GM12801 (cell line): ENCODE results near the gene FERMT1.

Experiments used
- CTCF ChIP-seq: IDR thresholded peaks from one replicate; pipeline ENCODE4 v1.5.1; 2011; ENCODE audit warnings: control low read depth; ENCODE audit not compliant: insufficient read length; ENCODE audit errors: extremely low read depth

The FERMT1 gene

GRCh38 chr20:6037082-6037481 is 85.7 kb downstream of the FERMT1 start:
- TF ChIP-seq CTCF: no peak

GRCh38 chr20:6036213-6036612 is 86.6 kb downstream of the FERMT1 start:
- no peak for TF ChIP-seq CTCF

GRCh38 chr20:6034134-6034969 is 88.5 kb downstream of the FERMT1 start:
- TF ChIP-seq CTCF: no peak

GRCh38 chr20:6030453-6031080 is 92.3 kb downstream of the FERMT1 start:
- TF ChIP-seq CTCF: no peak

- TF ChIP-seq CTCF: no peak
These were observed 93.3 kb downstream of the FERMT1 start for GRCh38 chr20:6029538-6029937.

- no peak for TF ChIP-seq CTCF
These were observed 94.0 kb downstream of the FERMT1 start for GRCh38 chr20:6028818-6029217.

GRCh38 chr20:6026051-6026450 is 96.8 kb downstream of the FERMT1 start:
- TF ChIP-seq CTCF: no peak
